Fibroblast of skin of scalp (primary cell): ENCODE data around the gene PPARGC1A.

Source experiments
- DNase-seq: peaks from one replicate; pipeline ENCODE4 v3.0.0-alpha.2; 2013

The PPARGC1A gene

GRCh38 chr4:23770011-23770410 is 119.8 kb downstream of the PPARGC1A start:
- peak; percentile 66 for DNase-seq

- DNase-seq: no peak
Observed at GRCh38 chr4:23769406-23769805, 120.4 kb downstream of the PPARGC1A start.

- no peak for DNase-seq
Observed at GRCh38 chr4:23768541-23768940, 121.3 kb downstream of the PPARGC1A start.

GRCh38 chr4:23766344-23766743 is 123.5 kb downstream of the PPARGC1A start:
- no peak for DNase-seq

- no peak for DNase-seq
Observed at GRCh38 chr4:23763559-23763958, 126.3 kb downstream of the PPARGC1A start.

- DNase-seq: no peak
Observed at GRCh38 chr4:23762551-23762950, 127.3 kb downstream of the PPARGC1A start.

- no peak for DNase-seq
Observed at GRCh38 chr4:23759066-23759465, 130.8 kb downstream of the PPARGC1A start.

GRCh38 chr4:23754688-23755087 is 135.2 kb downstream of the PPARGC1A start:
- no peak for DNase-seq

- no peak for DNase-seq
Observed at GRCh38 chr4:23750125-23750524, 139.7 kb downstream of the PPARGC1A start.

GRCh38 chr4:23747281-23747735 is 142.5 kb downstream of the PPARGC1A start:
- DNase-seq: no peak

GRCh38 chr4:23746672-23747071 is 143.2 kb downstream of the PPARGC1A start:
- DNase-seq: no peak

GRCh38 chr4:23746027-23746426 is 143.8 kb downstream of the PPARGC1A start:
- no peak for DNase-seq

GRCh38 chr4:23745377-23745776 is 144.5 kb downstream of the PPARGC1A start:
- no peak for DNase-seq
